ENCODE data around the gene NADK2.

GRCh38 chr5:36217567-36217966 lies 24.2 kb downstream of the NADK2 start:
- TF ChIP-seq POLR2AphosphoS5 (IDR thresholded peaks at IDR 0.05) (no peak), CTCF (IDR thresholded peaks at IDR 0.05) (no peak)
